ENCODE results near the gene MLST8. TPM values are rescaled to one million over a fixed set of nuclear protein-coding genes. Genes with fewer than 3 reads are reported as not detected.

MLST8 gene
- total RNA-seq, 1 donor, result 30.8 TPM

- peak overlapping the region; percentile 90 for H3K4me3 ChIP-seq (ENCODE audit: low read depth, low read length)
- peak; percentile 30 for TF ChIP-seq CTCF (IDR thresholded peaks at IDR 0.05; ENCODE audit: insufficient read depth, low read length)
- DNase-seq (ENCODE audit: low read depth), result peak; percentile 59
Measured at GRCh38 chr16:2223942-2224486, 18.8 kb downstream of the MLST8 start.

- TF ChIP-seq CTCF (IDR thresholded peaks at IDR 0.05; ENCODE audit: insufficient read depth, low read length), result no peak
- H3K4me3 ChIP-seq (ENCODE audit: low read depth, low read length), result no peak overlapping the region
- DNase-seq (ENCODE audit: low read depth), result no peak
Measured at GRCh38 chr16:2226245-2226793, 21.1 kb downstream of the MLST8 start.

- no peak overlapping the region for H3K4me3 ChIP-seq (ENCODE audit: low read depth, low read length)
- TF ChIP-seq CTCF (IDR thresholded peaks at IDR 0.05; ENCODE audit: insufficient read depth, low read length), result no peak
- DNase-seq (ENCODE audit: low read depth), result no peak
Measured at GRCh38 chr16:2226918-2227317, 21.7 kb downstream of the MLST8 start.

GRCh38 chr16:2228161-2228824, 23.0 kb downstream of the MLST8 start:
- no peak overlapping the region for H3K4me3 ChIP-seq (ENCODE audit: low read depth, low read length)
- no peak for DNase-seq (ENCODE audit: low read depth)
- no peak for TF ChIP-seq CTCF (IDR thresholded peaks at IDR 0.05; ENCODE audit: insufficient read depth, low read length)

GRCh38 chr16:2229091-2229490, 23.8 kb downstream of the MLST8 start:
- DNase-seq (ENCODE audit: low read depth), result no peak
- no peak for TF ChIP-seq CTCF (IDR thresholded peaks at IDR 0.05; ENCODE audit: insufficient read depth, low read length)
- no peak overlapping the region for H3K4me3 ChIP-seq (ENCODE audit: low read depth, low read length)

GRCh38 chr16:2229632-2230250, 24.5 kb downstream of the MLST8 start:
- no peak overlapping the region for H3K4me3 ChIP-seq (ENCODE audit: low read depth, low read length)
- no peak for TF ChIP-seq CTCF (IDR thresholded peaks at IDR 0.05; ENCODE audit: insufficient read depth, low read length)
- no peak for DNase-seq (ENCODE audit: low read depth)
